ENCODE data around the gene INPP4B.

INPP4B gene

DNA sequence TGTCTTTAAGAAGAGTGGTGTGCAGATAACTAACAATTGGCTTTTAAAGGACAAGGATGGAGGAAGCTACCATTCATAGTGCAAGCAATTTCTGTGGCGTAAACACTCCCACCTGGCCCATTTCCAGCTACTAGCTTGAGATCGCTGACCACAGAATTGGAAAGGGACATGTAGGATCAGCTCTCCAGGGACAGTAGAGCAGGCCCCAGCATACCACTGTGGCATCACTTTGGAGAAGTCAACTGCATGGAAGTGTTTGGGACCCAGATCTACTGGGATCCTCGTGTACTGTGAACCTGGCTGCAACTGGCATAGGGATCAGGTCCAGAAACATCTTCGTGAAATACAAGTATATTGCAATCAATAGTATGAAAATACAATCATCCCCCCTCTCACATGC, 515.0 kb downstream of the INPP4B start:
- H3K27ac ChIP-seq: no peak overlapping the region
- no peak for TF ChIP-seq ZFX (IDR thresholded peaks at IDR 0.05; ENCODE audit: borderline replicate concordance)
- TF ChIP-seq, protein P1, sequence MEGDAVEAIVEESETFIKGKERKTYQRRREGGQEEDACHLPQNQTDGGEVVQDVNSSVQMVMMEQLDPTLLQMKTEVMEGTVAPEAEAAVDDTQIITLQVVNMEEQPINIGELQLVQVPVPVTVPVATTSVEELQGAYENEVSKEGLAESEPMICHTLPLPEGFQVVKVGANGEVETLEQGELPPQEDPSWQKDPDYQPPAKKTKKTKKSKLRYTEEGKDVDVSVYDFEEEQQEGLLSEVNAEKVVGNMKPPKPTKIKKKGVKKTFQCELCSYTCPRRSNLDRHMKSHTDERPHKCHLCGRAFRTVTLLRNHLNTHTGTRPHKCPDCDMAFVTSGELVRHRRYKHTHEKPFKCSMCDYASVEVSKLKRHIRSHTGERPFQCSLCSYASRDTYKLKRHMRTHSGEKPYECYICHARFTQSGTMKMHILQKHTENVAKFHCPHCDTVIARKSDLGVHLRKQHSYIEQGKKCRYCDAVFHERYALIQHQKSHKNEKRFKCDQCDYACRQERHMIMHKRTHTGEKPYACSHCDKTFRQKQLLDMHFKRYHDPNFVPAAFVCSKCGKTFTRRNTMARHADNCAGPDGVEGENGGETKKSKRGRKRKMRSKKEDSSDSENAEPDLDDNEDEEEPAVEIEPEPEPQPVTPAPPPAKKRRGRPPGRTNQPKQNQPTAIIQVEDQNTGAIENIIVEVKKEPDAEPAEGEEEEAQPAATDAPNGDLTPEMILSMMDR (IDR thresholded peaks at IDR 0.05): no peak

DNA sequence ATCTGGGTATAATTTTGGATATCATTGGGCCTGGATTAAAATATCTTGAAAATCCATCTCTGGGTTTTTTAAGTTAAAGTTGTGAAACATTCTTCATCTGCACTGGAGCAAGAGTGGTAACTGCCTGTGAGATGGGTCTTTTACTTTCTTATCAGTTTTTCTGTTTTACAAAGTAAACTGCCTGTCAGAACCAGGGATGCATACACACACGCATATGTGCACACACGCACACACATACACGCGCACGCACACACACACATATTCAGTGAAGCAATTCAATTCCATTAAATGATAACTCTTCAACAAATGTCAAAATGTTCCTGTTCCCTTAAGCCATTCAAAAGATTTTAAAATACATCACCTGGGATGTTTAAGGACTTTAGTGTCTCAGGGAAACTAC, 515.8 kb downstream of the INPP4B start:
- no peak overlapping the region for H3K27ac ChIP-seq
- TF ChIP-seq, protein P1 (IDR thresholded peaks at IDR 0.05): no peak
- TF ChIP-seq ZFX (IDR thresholded peaks at IDR 0.05; ENCODE audit: borderline replicate concordance): no peak

DNA sequence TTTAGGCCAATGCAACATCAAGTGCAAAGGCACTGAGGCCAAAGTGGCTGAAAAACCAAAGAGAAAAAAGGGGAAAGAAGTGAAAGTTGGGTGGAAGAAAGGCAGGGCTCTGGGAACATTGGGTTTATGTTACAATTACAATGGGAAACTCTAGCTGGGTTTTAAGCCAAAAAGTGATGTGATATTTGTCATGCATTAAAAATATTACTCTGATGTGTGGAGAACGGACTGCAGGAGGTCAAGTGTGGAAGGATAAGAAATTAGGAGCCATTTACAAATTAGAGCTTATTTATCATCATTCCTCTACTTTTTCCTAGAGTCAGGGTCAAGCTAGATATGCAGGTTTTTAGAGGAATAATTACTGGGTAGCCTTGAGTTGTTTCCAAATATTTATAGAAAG, 516.8 kb downstream of the INPP4B start:
- TF ChIP-seq, protein P1 (IDR thresholded peaks at IDR 0.05): no peak
- no peak for TF ChIP-seq ZFX (IDR thresholded peaks at IDR 0.05; ENCODE audit: borderline replicate concordance)
- H3K27ac ChIP-seq: no peak overlapping the region

DNA sequence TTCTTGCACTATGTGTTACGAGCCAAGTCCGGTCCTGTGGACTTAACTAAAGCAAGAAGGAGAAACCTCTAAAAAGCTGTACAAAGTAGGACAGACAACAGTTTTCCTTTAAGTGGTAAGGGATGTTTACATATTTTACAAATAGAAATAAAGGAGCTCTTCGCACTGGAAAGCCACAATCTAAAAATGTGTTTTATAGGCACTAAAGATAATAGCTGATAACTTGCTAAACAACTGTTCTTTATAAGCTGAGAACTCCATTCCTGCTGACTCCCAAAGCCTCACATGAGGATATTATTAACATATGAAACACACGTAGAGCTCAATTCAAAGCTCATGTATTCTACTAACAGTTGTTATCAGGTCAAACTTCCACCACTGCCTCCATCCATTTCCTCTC, 519.9 kb downstream of the INPP4B start:
- TF ChIP-seq ZFX (IDR thresholded peaks at IDR 0.05; ENCODE audit: borderline replicate concordance): no peak
- TF ChIP-seq, protein P1 (IDR thresholded peaks at IDR 0.05): no peak
- no peak overlapping the region for H3K27ac ChIP-seq

DNA sequence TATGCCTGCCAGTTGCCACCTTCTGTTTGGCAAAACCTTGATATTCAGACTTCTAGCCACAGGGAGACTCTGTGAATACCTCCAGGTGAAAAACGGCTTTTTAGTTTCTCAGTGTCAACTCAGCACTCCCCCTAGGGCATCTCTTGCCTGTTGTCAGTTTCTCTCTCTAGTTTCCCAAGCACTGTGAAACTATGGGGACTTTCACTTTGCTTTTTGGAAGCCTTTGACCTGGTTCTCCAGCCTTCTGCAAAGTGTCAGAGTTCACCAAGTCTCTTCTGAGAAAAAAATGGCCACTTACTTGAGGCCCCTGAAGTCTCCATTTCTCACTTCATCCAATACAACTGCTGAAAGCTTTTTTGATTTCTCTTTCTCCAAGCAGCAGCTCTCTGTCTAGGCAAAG, 521.5 kb downstream of the INPP4B start:
- no peak overlapping the region for H3K27ac ChIP-seq
- TF ChIP-seq, protein P1 (IDR thresholded peaks at IDR 0.05): no peak
- no peak for TF ChIP-seq ZFX (IDR thresholded peaks at IDR 0.05; ENCODE audit: borderline replicate concordance)

DNA sequence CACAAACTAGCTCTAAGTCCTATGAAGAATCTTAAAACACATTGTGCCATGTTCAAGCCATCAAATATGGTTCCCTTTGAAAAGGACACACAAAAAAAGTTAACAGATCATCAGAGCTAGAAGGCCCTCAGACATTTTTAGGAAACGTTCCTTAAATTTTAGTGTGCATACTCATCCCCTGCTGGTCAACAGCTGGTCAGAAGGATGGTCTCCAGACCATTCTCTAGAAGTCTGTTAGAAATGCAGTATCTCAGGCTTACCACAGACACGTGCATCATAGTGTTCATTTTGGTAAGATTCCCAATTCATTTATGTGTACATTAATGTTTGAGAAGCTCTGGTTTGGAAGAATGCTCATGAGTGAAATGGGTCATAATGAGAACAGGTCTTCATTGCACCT, 523.1 kb downstream of the INPP4B start:
- no peak overlapping the region for H3K27ac ChIP-seq
- no peak for TF ChIP-seq ZFX (IDR thresholded peaks at IDR 0.05; ENCODE audit: borderline replicate concordance)
- TF ChIP-seq, protein P1 (IDR thresholded peaks at IDR 0.05): no peak

DNA sequence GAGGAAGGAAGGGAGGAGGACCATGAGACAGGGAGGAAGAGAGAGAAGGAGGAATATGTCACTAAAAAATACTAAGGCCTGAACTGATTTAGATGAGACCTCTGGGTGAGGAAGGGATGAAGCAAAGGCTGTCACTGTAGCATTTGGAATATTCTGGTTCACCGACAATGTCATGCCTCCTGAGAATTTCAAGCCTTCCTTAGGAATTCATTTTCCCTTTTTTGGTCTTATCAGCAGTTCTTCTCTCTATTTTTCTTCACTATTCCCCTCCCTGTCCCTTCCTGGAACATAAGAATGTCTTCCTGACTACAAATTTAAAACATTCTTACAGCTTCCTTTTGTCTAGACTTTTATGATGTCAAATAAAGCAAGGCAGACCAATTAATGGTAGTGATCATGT, 527.8 kb downstream of the INPP4B start:
- no peak overlapping the region for H3K27ac ChIP-seq
- TF ChIP-seq, protein P1 (IDR thresholded peaks at IDR 0.05): no peak
- TF ChIP-seq ZFX (IDR thresholded peaks at IDR 0.05; ENCODE audit: borderline replicate concordance): no peak

All from 22Rv1 (cell line).